ENCODE measurements around the gene NREP. TPM values are rescaled to one million over a fixed set of nuclear protein-coding genes. Genes with fewer than 3 reads are reported as not detected.

The NREP gene
- total RNA-seq, 1 experiment from 2014 or later: 6.0 TPM

GRCh38 chr5:111741278-111741677 lies 15.7 kb downstream of the NREP start (continued):
- TF ChIP-seq TCF7L2 (IDR thresholded peaks at IDR 0.05; ENCODE audit: borderline replicate concordance, extremely low read depth, insufficient read depth, insufficient read length) (no peak), YY1 (IDR thresholded peaks at IDR 0.05; ENCODE audit: extremely low read depth, insufficient replicate concordance, low read depth, low read length) (no peak), SRF (IDR thresholded peaks at IDR 0.05; ENCODE audit: low read depth) (no peak), JUND (IDR thresholded peaks at IDR 0.05) (no peak), POLR2A (IDR thresholded peaks at IDR 0.05; ENCODE audit: borderline replicate concordance, extremely low read depth, insufficient read depth, insufficient read length) (no peak), EZH2 (IDR thresholded peaks at IDR 0.05) (no peak), CBX3 (IDR thresholded peaks at IDR 0.05; ENCODE audit: low read depth) (no peak), REST (IDR thresholded peaks at IDR 0.05; ENCODE audit: low read depth) (no peak)

DNA sequence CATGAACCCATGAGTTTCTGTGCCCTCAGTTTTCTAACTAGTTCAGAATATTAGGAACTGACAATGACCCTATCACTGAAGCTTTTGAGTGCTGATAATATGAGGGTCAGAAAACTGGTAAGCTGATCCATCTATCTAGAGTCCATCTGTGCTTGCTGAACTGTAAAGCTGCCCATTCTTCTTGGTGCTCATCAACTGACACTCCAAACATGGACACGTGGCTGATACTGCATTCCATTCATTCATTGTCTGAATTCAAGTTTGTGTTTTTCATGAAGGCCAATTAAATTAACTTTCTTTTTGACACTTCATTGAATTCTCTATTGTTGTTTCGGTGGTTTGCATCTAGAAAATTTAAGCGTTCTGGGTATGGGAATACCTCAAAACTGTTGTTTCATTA lies 17.6 kb downstream of the NREP start:
- H3K36me3 ChIP-seq (ENCODE audit: control insufficient read depth in 1 of 2, insufficient read depth in 2 of 2, low read length in 2 of 2): no peaks in the 10 kb centered on the region
- H3K4me2 ChIP-seq (ENCODE audit: low read length): no peak overlapping the region
- peaks cover 2% of the 10 kb centered on the region; the same call in 1 of the 2 replicates for H3K27me3 ChIP-seq (ENCODE audit: insufficient read depth, low read length)
- no peak overlapping the region for H3K4me3 ChIP-seq (replicated peaks in 1 of 2; ENCODE audit: low read depth in 1 of 2, low read length in 2 of 2)
- H3K9me3 ChIP-seq (ENCODE audit: control insufficient read depth in 1 of 2, insufficient read depth in 1 of 2, low read depth in 1 of 2, low read length in 2 of 2): no peaks in the 10 kb centered on the region
- TF ChIP-seq JUND (IDR thresholded peaks at IDR 0.05): no peak
- TF ChIP-seq POLR2AphosphoS5 (IDR thresholded peaks at IDR 0.05; ENCODE audit: low read depth, low read length): no peak
- TF ChIP-seq ELF1 (IDR thresholded peaks at IDR 0.05; ENCODE audit: borderline replicate concordance, low read depth): no peak
- no peak for TF ChIP-seq POLR2A (IDR thresholded peaks at IDR 0.05; ENCODE audit: borderline replicate concordance, extremely low read depth, insufficient read depth, insufficient read length)
- TF ChIP-seq ATF3 (IDR thresholded peaks at IDR 0.05): no peak
- TF ChIP-seq, protein P1, sequence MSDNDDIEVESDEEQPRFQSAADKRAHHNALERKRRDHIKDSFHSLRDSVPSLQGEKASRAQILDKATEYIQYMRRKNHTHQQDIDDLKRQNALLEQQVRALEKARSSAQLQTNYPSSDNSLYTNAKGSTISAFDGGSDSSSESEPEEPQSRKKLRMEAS (IDR thresholded peaks at IDR 0.05): no peak
- TF ChIP-seq ZFX (IDR thresholded peaks at IDR 0.05): no peak
- no peak for TF ChIP-seq EGR1 (IDR thresholded peaks at IDR 0.05; ENCODE audit: low read depth)
- no peak for TF ChIP-seq YY1 (IDR thresholded peaks at IDR 0.05; ENCODE audit: extremely low read depth, insufficient replicate concordance, low read depth, low read length)
- no peak for TF ChIP-seq SRF (IDR thresholded peaks at IDR 0.05; ENCODE audit: low read depth)
- no peak for TF ChIP-seq ZNF274 (IDR thresholded peaks at IDR 0.05; ENCODE audit: low read depth, low read length)
- no peak for TF ChIP-seq EZH2phosphoT487 (IDR thresholded peaks at IDR 0.05; ENCODE audit: borderline replicate concordance)
- no peak for TF ChIP-seq CBX3 (IDR thresholded peaks at IDR 0.05; ENCODE audit: low read depth)
- no peak for TF ChIP-seq SIN3A (IDR thresholded peaks at IDR 0.05; ENCODE audit: low read depth)
- no peak for TF ChIP-seq EZH2 (IDR thresholded peaks at IDR 0.05)
- TF ChIP-seq FOSL1 (IDR thresholded peaks at IDR 0.05; ENCODE audit: low read depth): no peak
- no peak for TF ChIP-seq RAD21 (IDR thresholded peaks at IDR 0.05; ENCODE audit: low read depth)
- no peak for TF ChIP-seq CEBPB (IDR thresholded peaks at IDR 0.05; ENCODE audit: low read depth)
- no peak for TF ChIP-seq TCF7L2 (IDR thresholded peaks at IDR 0.05; ENCODE audit: borderline replicate concordance, extremely low read depth, insufficient read depth, insufficient read length)
- no peak for TF ChIP-seq ZBTB33 (IDR thresholded peaks at IDR 0.05; ENCODE audit: extremely low read depth, insufficient replicate concordance, low read length)
- intact Hi-C loops (cut with micrococcal nuclease): no loop called here
- RAD21 ChIA-PET (ENCODE audit: low non-redundant PET in 1 of 2, low total read pairs in 2 of 2, uncharacterized antibody in 2 of 2, unreplicated experiment in 2 of 2): no interaction called here
- no peaks in the 10 kb centered on the region for H3K4me1 ChIP-seq (ENCODE audit: control insufficient read depth in 1 of 2, insufficient read depth in 2 of 2, low read length in 2 of 2)
- H2AFZ ChIP-seq (ENCODE audit: low read depth, low read length, poor library complexity, severe bottlenecking): no peak overlapping the region
- BruUV-seq (replicated peaks): no TSS peak
- no peak overlapping the region for H3K27ac ChIP-seq (ENCODE audit: low read depth, low read length)
- no peak for DNase-seq (ENCODE audit: low read depth, low spot score)
- no peak for ATAC-seq
- H3K79me2 ChIP-seq (ENCODE audit: insufficient read depth, low read length): no peaks in the 10 kb centered on the region
- no peaks in the 10 kb centered on the region for H4K20me1 ChIP-seq (ENCODE audit: insufficient read depth)
- POLR2A ChIA-PET: no interaction called here
- CTCF ChIA-PET: no interaction called here
- H3K9ac ChIP-seq (ENCODE audit: low read length): no peak overlapping the region
- H3K9me2 ChIP-seq (ENCODE audit: insufficient read depth): no peaks in the 10 kb centered on the region
